ENCODE data around the gene NAGS.
"Not testable (repeated sequence)": the region's sequence is repeated elsewhere in the genome, so short reads cannot be mapped to it uniquely, and the experiment has no call there.

The NAGS gene

GRCh38 chr17:43983515-43984411 lies 20.7 kb upstream of the NAGS start:
- peak in 5 of 58 donors; percentile 8 to 41 (median 22) for DNase-seq

GRCh38 chr17:43984521-43984920 lies 19.9 kb upstream of the NAGS start:
- no peak for DNase-seq

- peak in 1 of 58 donors; percentile 33 for DNase-seq
Observed at GRCh38 chr17:43986225-43986981, 18.0 kb upstream of the NAGS start.

- no peak for DNase-seq
Observed at GRCh38 chr17:43987131-43988021, 17.0 kb upstream of the NAGS start.

GRCh38 chr17:43988301-43988700 lies 16.1 kb upstream of the NAGS start:
- no peak for DNase-seq

- no peak for DNase-seq
Observed at GRCh38 chr17:43992641-43993040, 11.8 kb upstream of the NAGS start.

GRCh38 chr17:43994272-43995149 lies 9.9 kb upstream of the NAGS start:
- peak in 52 of 58 donors; percentile 5 to 80 (median 39) for DNase-seq

- no peak for DNase-seq
Observed at GRCh38 chr17:43995150-43995471, 9.3 kb upstream of the NAGS start.

- not testable (repeated sequence) for DNase-seq
Observed at GRCh38 chr17:43997180-43997579, 7.2 kb upstream of the NAGS start.

- no peak for DNase-seq
Observed at GRCh38 chr17:43998552-43998951, 5.9 kb upstream of the NAGS start.

GRCh38 chr17:43999024-43999423 lies 5.4 kb upstream of the NAGS start:
- DNase-seq, result no peak

GRCh38 chr17:44000141-44000860 lies 4.1 kb upstream of the NAGS start:
- DNase-seq, result no peak

- no peak for DNase-seq
Observed at GRCh38 chr17:44000871-44001460, 3.5 kb upstream of the NAGS start.

GRCh38 chr17:44001461-44001920 lies 2.9 kb upstream of the NAGS start:
- DNase-seq, result no peak

- DNase-seq, result no peak
Observed at GRCh38 chr17:44002141-44002848, 2.1 kb upstream of the NAGS start.

GRCh38 chr17:44004761-44005526 lies 522 bp downstream of the NAGS start:
- DNase-seq, result no peak

GRCh38 chr17:44005527-44006271 lies 1.3 kb downstream of the NAGS start:
- DNase-seq, result no peak

All from anterior cingulate cortex (tissue), 58 donors.